Neural crest cell (in vitro differentiated cells): Measurements from ENCODE around the gene UNC93A. TPM values are rescaled to one million over a fixed set of nuclear protein-coding genes. Genes with fewer than 3 reads are reported as not detected.
"Not testable (repeated sequence)": the region's sequence is repeated elsewhere in the genome, so short reads cannot be mapped to it uniquely, and the experiment has no call there.

Experiments used
- DNase-seq: peaks from one replicate; pipeline ENCODE4 v3.0.0; 2021; ENCODE audit warnings: low read depth, mixed read lengths, low spot score
- H3K27ac Mint-ChIP-seq: one replicate; pipeline ENCODE4 v1.8.0; 2021; ENCODE audit warnings: mild to moderate bottlenecking, mixed read lengths; ENCODE audit not compliant: unreplicated experiment
- H3K27me3 Mint-ChIP-seq: 2 replicates; pipeline ENCODE4 v1.8.0; 2021; ENCODE audit warnings: low read depth, mild to moderate bottlenecking, mixed read lengths
- H3K36me3 Mint-ChIP-seq: 2 replicates; pipeline ENCODE4 v1.8.0; 2021; ENCODE audit warnings: low read depth, mild to moderate bottlenecking, mixed read lengths
- H3K4me1 Mint-ChIP-seq: 2 replicates; pipeline ENCODE4 v1.8.0; 2021; ENCODE audit warnings: mixed read lengths
- H3K4me3 Mint-ChIP-seq: one replicate; pipeline ENCODE4 v1.8.0; 2021; ENCODE audit warnings: mild to moderate bottlenecking, mixed read lengths
- H3K9me3 Mint-ChIP-seq: 2 replicates; pipeline ENCODE4 v1.8.0; 2021; ENCODE audit warnings: mixed read lengths
- CTCF ChIP-seq: fragments of 200-600 bp; sonication (generic); conservative IDR thresholded peaks from 2 replicates; pipeline ENCODE4 v1.5.0; 2021; ENCODE audit warnings: antibody characterized with exemption, mild to moderate bottlenecking
- total RNA-seq: library from RNA; stranded (reverse); gene quantifications from 2 replicates; pipeline ENCODE4 v1.2.1, GENCODE V29; 2021

The UNC93A gene
- total RNA-seq, 1 donor from 2014 or later: not detected

DNA sequence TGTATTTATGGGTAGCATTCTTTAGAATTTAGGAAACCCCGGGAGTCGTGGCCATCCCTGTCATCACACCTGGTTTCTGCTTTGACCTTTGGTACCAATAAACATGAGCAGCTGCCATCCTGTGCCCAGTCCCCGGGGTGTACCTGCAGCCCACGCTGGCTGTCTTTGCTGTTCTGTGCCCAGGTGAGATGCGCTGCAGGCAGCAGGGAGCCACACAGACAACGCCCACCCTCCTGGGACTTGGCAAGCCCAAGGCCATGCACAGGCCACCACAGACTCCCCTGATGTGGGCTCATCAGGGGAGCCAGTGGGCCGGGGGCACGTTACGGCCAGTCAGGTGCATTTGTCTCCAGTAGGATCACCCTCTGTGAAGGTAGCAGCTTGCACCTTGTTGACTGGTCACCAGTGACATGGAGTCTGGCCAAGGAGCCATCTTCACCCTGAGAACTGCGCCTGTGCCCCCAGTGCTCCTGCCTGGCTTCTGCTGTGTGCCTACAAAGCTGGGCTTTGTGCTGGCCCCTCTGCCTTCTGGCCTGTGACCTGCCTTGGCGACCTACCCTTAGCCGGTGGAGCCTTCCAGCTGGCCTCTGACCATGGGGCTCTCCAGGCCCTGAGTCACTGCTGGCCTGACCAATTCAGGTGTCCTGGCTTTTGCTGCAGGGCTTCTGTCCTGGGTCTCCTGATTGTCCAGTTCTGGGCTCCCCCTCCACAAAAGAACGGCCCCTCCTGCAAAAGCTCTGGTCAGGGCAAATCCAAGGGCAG, 14.2 kb upstream of the UNC93A start:
- peaks cover under 1% of the 10 kb centered on the region for H3K36me3 Mint-ChIP-seq
- peaks cover 36% of the 10 kb centered on the region for H3K4me1 Mint-ChIP-seq
- peaks cover 3% of the 10 kb centered on the region for H3K9me3 Mint-ChIP-seq
- no peak for DNase-seq
- H3K27ac Mint-ChIP-seq: no peak overlapping the region
- no peaks in the 10 kb centered on the region for H3K27me3 Mint-ChIP-seq
- no peak overlapping the region for H3K4me3 Mint-ChIP-seq
- TF ChIP-seq CTCF: no peak

GRCh38 chr6:167278173-167278940, 12.8 kb upstream of the UNC93A start:
- H3K27me3 Mint-ChIP-seq, DNase-seq, H3K4me3 Mint-ChIP-seq, H3K27ac Mint-ChIP-seq, H3K36me3 Mint-ChIP-seq, H3K9me3 Mint-ChIP-seq: not testable (repeated sequence)
- H3K4me1 Mint-ChIP-seq: peaks cover 36% of the 10 kb centered on the region

DNA sequence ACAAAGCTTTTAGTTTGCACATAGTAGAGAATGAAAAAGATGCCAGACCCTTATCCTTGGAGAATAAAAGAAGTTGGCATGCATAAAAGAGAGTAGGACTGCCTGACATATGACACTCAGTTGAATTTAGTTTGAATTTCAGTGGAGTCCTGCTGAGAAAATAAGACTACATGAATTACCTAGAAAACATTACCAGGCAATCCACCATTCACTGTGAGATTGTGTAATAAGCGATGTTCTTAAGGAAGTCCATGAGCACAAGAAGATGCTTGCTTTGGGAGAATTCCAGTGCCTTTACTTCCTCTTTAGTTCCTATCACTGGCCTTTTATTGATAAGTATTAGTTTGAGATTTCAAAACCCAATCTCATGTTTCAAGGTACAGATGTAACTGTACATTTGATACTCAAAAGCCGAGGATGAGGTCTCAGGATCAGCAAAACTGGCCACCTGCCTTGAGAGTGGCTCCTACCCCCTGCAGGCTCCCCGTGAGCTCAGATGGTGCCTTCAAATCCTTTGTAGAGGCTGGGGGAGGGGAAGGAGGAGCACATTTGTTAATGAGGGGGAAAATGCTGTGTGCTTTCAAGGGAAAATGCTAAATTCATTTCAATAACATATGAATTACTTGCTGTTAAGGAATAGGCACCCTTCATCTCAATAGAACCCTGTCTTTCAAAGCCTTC, 11.2 kb upstream of the UNC93A start:
- DNase-seq: no peak
- Mint-ChIP-seq H3K4me3 (no peak overlapping the region), H3K4me1 (peaks cover 36% of the 10 kb centered on the region), H3K27me3 (no peaks in the 10 kb centered on the region), H3K36me3 (peaks cover 5% of the 10 kb centered on the region), H3K27ac (no peak overlapping the region), H3K9me3 (peaks cover 3% of the 10 kb centered on the region)
- TF ChIP-seq CTCF: no peak

DNA sequence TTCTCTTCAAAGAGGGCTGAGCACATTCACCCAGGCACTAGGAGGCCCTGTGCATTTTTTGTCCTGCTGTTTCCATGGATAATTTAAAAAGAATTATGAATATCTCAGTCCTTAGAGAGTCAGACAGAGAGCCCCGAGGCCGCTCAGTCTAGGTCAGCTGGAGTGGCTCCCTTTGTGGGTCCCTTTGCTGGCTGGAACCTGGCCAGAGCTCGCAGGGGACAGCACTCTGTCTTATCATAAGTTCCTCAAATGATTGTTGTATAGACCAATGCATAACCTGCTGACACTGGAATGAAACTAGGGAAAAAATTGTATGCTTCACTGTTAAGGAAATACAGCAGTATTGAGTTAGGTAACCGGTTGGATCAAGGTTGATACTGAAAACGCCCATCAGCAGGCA, 10.6 kb upstream of the UNC93A start:
- H3K4me1 Mint-ChIP-seq: peaks cover 36% of the 10 kb centered on the region
- H3K9me3 Mint-ChIP-seq, H3K27me3 Mint-ChIP-seq, H3K27ac Mint-ChIP-seq, DNase-seq, H3K36me3 Mint-ChIP-seq, H3K4me3 Mint-ChIP-seq: not testable (repeated sequence)

DNA sequence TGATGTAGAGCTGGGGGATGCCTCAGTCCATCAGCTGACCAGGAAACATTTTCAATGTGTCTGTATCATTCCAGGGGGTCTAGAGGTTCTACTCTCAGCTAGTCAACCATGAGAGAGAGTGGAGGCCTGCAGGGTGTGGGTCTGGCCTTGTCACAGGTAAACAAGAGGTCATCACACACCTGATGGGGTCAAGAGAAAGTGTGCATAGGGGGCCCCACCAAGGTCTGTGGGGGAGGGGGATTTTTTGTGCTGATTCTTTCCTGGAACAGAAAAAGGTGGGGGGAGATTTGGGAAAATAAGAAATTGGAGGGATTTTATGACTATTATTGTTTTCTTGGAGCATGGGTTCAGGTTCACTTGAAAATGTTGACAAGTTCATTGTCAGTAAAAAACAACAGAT, 8.9 kb upstream of the UNC93A start:
- TF ChIP-seq CTCF: no peak
- Mint-ChIP-seq H3K4me1 (peaks cover 35% of the 10 kb centered on the region), H3K4me3 (no peak overlapping the region), H3K27me3 (no peaks in the 10 kb centered on the region), H3K9me3 (peaks cover 3% of the 10 kb centered on the region), H3K27ac (no peak overlapping the region), H3K36me3 (peaks cover 5% of the 10 kb centered on the region)
- no peak for DNase-seq

DNA sequence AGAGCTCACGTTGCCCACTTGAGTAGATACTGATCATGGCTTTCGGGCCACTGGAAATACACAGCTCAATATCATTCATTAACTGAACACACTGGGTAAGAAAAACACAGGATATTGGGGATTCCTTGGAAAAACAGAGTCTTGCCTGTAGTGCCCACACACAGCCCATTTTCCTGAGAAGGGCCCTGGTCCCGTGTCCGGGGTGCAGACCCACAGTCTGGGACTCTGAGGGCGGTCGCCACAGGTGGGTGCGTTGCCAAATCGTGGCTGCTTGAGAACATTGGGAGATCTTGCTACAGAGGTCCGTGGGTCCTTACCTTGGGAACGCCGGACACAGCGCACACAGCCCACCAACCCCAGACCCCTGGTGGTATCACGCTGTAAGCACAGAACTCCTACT, 6.5 kb upstream of the UNC93A start:
- not testable (repeated sequence) for H3K27ac Mint-ChIP-seq, H3K9me3 Mint-ChIP-seq, H3K27me3 Mint-ChIP-seq, H3K36me3 Mint-ChIP-seq, H3K4me3 Mint-ChIP-seq, DNase-seq
- H3K4me1 Mint-ChIP-seq: peaks cover 20% of the 10 kb centered on the region
